Measurements from ENCODE around the gene GTF2F2. TPM values are rescaled to one million over a fixed set of nuclear protein-coding genes. Genes with fewer than 3 reads are reported as not detected.

The GTF2F2 gene
- total RNA-seq, 1 experiment from 2014 or later, result 28.1 TPM

GRCh38 chr13:45104261-45104660, 16.0 kb upstream of the GTF2F2 start:
- H3K9me3 Mint-ChIP-seq (ENCODE audit: unreplicated experiment), result no peaks in the 10 kb centered on the region
- intact Hi-C loops (cut with micrococcal nuclease; ENCODE audit: unreplicated experiment), result no loop called here
- Histone ChIP-seq H3K4me3 (ENCODE audit: low read depth, low read length) (no peak overlapping the region), H3K27me3 (replicated peaks; ENCODE audit: control insufficient read depth, insufficient read depth, low read length) (no peaks in the 10 kb centered on the region; the same call in 1 of the 2 replicates), H3K4me1 (no peaks in the 10 kb centered on the region), H3K36me3 (ENCODE audit: control insufficient read depth, insufficient read depth, low read length) (no peaks in the 10 kb centered on the region), H3K9me3 (no peaks in the 10 kb centered on the region)
- no peak for DNase-seq
- CTCF ChIA-PET, result no interaction called here
- H3K4me3 Mint-ChIP-seq (ENCODE audit: unreplicated experiment), result no peak overlapping the region
- POLR2A ChIA-PET, result interaction anchor here (0.6 kb wide), 1 partner anchor 529 kb away, joined by 7 read pairs; no protein-coding TSS in a partner anchor
- H3K27me3 Mint-ChIP-seq (ENCODE audit: insufficient read depth, unreplicated experiment), result no peaks in the 10 kb centered on the region
- no peaks in the 10 kb centered on the region for H3K4me1 Mint-ChIP-seq (ENCODE audit: low read depth, unreplicated experiment)
- H3K36me3 Mint-ChIP-seq (ENCODE audit: insufficient read depth, unreplicated experiment), result no peaks in the 10 kb centered on the region
- H3K27ac Mint-ChIP-seq (ENCODE audit: unreplicated experiment), result no peak overlapping the region
- no peak for TF ChIP-seq CTCF (IDR thresholded peaks at IDR 0.05; ENCODE audit: insufficient read depth in 1 of 2, low read depth in 1 of 2, low read length in 1 of 2, severe bottlenecking in 1 of 2, unreplicated experiment in 1 of 2)
- BruUV-seq (replicated peaks), result no TSS peak

GRCh38 chr13:45105895-45106294, 14.4 kb upstream of the GTF2F2 start:
- Histone ChIP-seq H3K9me3 (no peaks in the 10 kb centered on the region), H3K27me3 (replicated peaks; ENCODE audit: control insufficient read depth, insufficient read depth, low read length) (no peaks in the 10 kb centered on the region; the same call in 1 of the 2 replicates), H3K36me3 (ENCODE audit: control insufficient read depth, insufficient read depth, low read length) (no peaks in the 10 kb centered on the region), H3K4me1 (no peaks in the 10 kb centered on the region), H3K4me3 (ENCODE audit: low read depth, low read length) (no peak overlapping the region)
- no peak overlapping the region for H3K27ac Mint-ChIP-seq (ENCODE audit: unreplicated experiment)
- TF ChIP-seq CTCF (IDR thresholded peaks at IDR 0.05; ENCODE audit: insufficient read depth in 1 of 2, low read depth in 1 of 2, low read length in 1 of 2, severe bottlenecking in 1 of 2, unreplicated experiment in 1 of 2), result no peak
- BruUV-seq (replicated peaks), result no TSS peak
- H3K4me1 Mint-ChIP-seq (ENCODE audit: low read depth, unreplicated experiment), result no peaks in the 10 kb centered on the region
- ChIA-PET POLR2A (no interaction called here), CTCF (no interaction called here)
- H3K4me3 Mint-ChIP-seq (ENCODE audit: unreplicated experiment), result no peak overlapping the region
- H3K9me3 Mint-ChIP-seq (ENCODE audit: unreplicated experiment), result no peaks in the 10 kb centered on the region
- intact Hi-C loops (cut with micrococcal nuclease; ENCODE audit: unreplicated experiment), result no loop called here
- H3K27me3 Mint-ChIP-seq (ENCODE audit: insufficient read depth, unreplicated experiment), result no peaks in the 10 kb centered on the region
- no peak for DNase-seq
- H3K36me3 Mint-ChIP-seq (ENCODE audit: insufficient read depth, unreplicated experiment), result no peaks in the 10 kb centered on the region

GRCh38 chr13:45107539-45107938, 12.8 kb upstream of the GTF2F2 start:
- CTCF ChIA-PET, result no interaction called here
- intact Hi-C loops (cut with micrococcal nuclease; ENCODE audit: unreplicated experiment), result no loop called here

More at GRCh38 chr13:45107539-45107938, 12.8 kb upstream of the GTF2F2 start:
- H3K36me3 Mint-ChIP-seq (ENCODE audit: insufficient read depth, unreplicated experiment), result no peaks in the 10 kb centered on the region
- Histone ChIP-seq H3K4me3 (ENCODE audit: low read depth, low read length) (no peak overlapping the region), H3K27me3 (replicated peaks; ENCODE audit: control insufficient read depth, insufficient read depth, low read length) (no peaks in the 10 kb centered on the region; the same call in 1 of the 2 replicates), H3K4me1 (no peaks in the 10 kb centered on the region), H3K36me3 (ENCODE audit: control insufficient read depth, insufficient read depth, low read length) (no peaks in the 10 kb centered on the region), H3K9me3 (no peaks in the 10 kb centered on the region)
- H3K9me3 Mint-ChIP-seq (ENCODE audit: unreplicated experiment), result no peaks in the 10 kb centered on the region
- no TSS peak for BruUV-seq (replicated peaks)
- no peak overlapping the region for H3K27ac Mint-ChIP-seq (ENCODE audit: unreplicated experiment)
- no peak overlapping the region for H3K4me3 Mint-ChIP-seq (ENCODE audit: unreplicated experiment)
- TF ChIP-seq CTCF (IDR thresholded peaks at IDR 0.05; ENCODE audit: insufficient read depth in 1 of 2, low read depth in 1 of 2, low read length in 1 of 2, severe bottlenecking in 1 of 2, unreplicated experiment in 1 of 2), result no peak
- no peaks in the 10 kb centered on the region for H3K27me3 Mint-ChIP-seq (ENCODE audit: insufficient read depth, unreplicated experiment)
- no peak for DNase-seq
- no peaks in the 10 kb centered on the region for H3K4me1 Mint-ChIP-seq (ENCODE audit: low read depth, unreplicated experiment)
- POLR2A ChIA-PET, result no interaction called here

Measured in Caco-2 (cell line).